ENCODE results near the gene LCNL1. TPM values are rescaled to one million over a fixed set of nuclear protein-coding genes. Genes with fewer than 3 reads are reported as not detected.

The LCNL1 gene
- total and polyA plus RNA-seq, 2 of the 13 experiments (the other 11 are each of a cell fraction or from before 2014, with no cell fraction given), result not detected

DNA sequence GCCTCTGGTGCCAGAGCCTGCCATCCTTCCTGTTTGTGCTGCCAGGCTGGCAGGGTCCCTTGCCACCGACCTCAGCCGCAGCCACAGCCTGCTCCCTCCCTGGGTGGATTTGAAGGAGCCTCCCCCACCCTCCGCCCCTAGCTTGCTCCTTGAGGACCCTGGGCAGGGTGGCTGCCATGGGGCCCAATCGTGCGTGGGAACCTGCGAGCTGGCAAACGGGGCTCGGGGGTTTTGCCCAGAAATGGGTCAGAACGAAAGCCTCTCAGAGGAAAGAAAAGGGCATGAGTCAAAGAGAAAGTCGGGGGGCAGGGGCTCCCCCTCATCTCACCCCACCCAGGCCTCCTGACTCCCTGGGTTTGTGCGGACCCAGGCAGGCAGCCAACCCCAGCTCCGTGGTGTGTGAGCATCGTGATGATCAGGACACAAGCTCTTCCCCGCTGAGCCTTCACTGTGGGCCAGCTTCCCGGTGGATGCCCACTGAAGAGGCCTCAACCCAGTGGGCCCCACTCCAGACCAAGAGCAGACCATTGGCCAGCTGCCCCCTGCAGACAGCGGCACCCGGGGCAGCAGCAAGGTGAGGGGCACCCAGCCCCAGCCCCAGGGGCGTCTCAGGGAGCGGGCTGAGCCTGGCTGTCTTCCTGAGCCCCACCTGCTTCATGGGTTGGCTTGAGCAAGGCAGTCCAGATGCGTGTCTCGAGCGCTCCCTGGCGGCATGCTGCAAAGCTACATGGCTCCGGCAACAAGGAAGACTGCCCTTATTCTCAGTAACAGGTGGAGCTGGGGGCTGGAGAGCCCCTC lies 52.1 kb downstream of the LCNL1 start (continued):
- no peak for TF ChIP-seq ZNF446 (CRISPR knock-in tag; IDR thresholded peaks at IDR 0.05)
- TF ChIP-seq SNAPC2 (CRISPR knock-in tag; IDR thresholded peaks at IDR 0.05), result no peak
- TF ChIP-seq MBNL3 (CRISPR knock-in tag; conservative IDR thresholded peaks at IDR 0.05), result no peak
- TF ChIP-seq SP2 (CRISPR knock-in tag; IDR thresholded peaks at IDR 0.05), result no peak; the same call in 1 of the 2 replicates
- no peak for TF ChIP-seq ZKSCAN1 (IDR thresholded peaks at IDR 0.05; ENCODE audit: low read length)
- no peak for TF ChIP-seq PAWR (CRISPR knock-in tag; IDR thresholded peaks at IDR 0.05; ENCODE audit: borderline replicate concordance)
- TF ChIP-seq XRCC5 (optimal IDR thresholded peaks at IDR 0.05; ENCODE audit: low read length), result peak; percentile 84
- TF ChIP-seq HDAC2 (CRISPR knock-in tag; IDR thresholded peaks at IDR 0.05), result 0 out of 2 replicates have a peak, but pooled peaks have one; percentile 11
- no peak for TF ChIP-seq FOXA1 (IDR thresholded peaks at IDR 0.05)
- peak; percentile 17; the same call in 1 of the 2 replicates for TF ChIP-seq FOXA1 (CRISPR knock-in tag; IDR thresholded peaks at IDR 0.05)
- no peak for TF ChIP-seq ZNF781 (CRISPR knock-in tag; IDR thresholded peaks at IDR 0.05; ENCODE audit: borderline replicate concordance, not compliant biosample characterization)
- TF ChIP-seq EED (CRISPR knock-in tag; IDR thresholded peaks at IDR 0.05), result no peak
- TF ChIP-seq MAZ (IDR thresholded peaks at IDR 0.05; ENCODE audit: borderline replicate concordance, low read depth, low read length), result no peak
- peak; percentile 65; the same call in 1 of the 2 replicates for TF ChIP-seq MAZ (CRISPR knock-in tag; IDR thresholded peaks at IDR 0.05; ENCODE audit: low read depth)
- TF ChIP-seq IRX3 (CRISPR knock-in tag; IDR thresholded peaks at IDR 0.05; ENCODE audit: borderline replicate concordance, low read depth), result no peak
- TF ChIP-seq FOXP1 (IDR thresholded peaks at IDR 0.05), result no peak
- no peak for TF ChIP-seq FOXP1 (CRISPR knock-in tag; IDR thresholded peaks at IDR 0.05)
- no peak for TF ChIP-seq CHCHD3 (CRISPR knock-in tag; IDR thresholded peaks at IDR 0.05)
- TF ChIP-seq ZNF567 (CRISPR knock-in tag; IDR thresholded peaks at IDR 0.05; ENCODE audit: borderline replicate concordance), result 0 out of 2 replicates have a peak, but pooled peaks have one; percentile 29
- TF ChIP-seq, protein P1, sequence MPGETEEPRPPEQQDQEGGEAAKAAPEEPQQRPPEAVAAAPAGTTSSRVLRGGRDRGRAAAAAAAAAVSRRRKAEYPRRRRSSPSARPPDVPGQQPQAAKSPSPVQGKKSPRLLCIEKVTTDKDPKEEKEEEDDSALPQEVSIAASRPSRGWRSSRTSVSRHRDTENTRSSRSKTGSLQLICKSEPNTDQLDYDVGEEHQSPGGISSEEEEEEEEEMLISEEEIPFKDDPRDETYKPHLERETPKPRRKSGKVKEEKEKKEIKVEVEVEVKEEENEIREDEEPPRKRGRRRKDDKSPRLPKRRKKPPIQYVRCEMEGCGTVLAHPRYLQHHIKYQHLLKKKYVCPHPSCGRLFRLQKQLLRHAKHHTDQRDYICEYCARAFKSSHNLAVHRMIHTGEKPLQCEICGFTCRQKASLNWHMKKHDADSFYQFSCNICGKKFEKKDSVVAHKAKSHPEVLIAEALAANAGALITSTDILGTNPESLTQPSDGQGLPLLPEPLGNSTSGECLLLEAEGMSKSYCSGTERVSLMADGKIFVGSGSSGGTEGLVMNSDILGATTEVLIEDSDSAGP (CRISPR knock-in tag; IDR thresholded peaks at IDR 0.05; ENCODE audit: borderline replicate concordance), result peak; percentile 61
- TF ChIP-seq LCORL (IDR thresholded peaks at IDR 0.05), result no peak
- TF ChIP-seq LCORL (CRISPR knock-in tag; IDR thresholded peaks at IDR 0.05), result 0 out of 2 replicates have a peak, but pooled peaks have one; percentile 45
- peak; percentile 28 for TF ChIP-seq HNRNPLL (IDR thresholded peaks at IDR 0.05; ENCODE audit: low read depth, low read length, poor library complexity, severe bottlenecking)
- no peak for TF ChIP-seq SP1 (IDR thresholded peaks at IDR 0.05)
- TF ChIP-seq SP1 (CRISPR knock-in tag; IDR thresholded peaks at IDR 0.05), result 0 out of 2 replicates have a peak, but pooled peaks have one; percentile 5
- TF ChIP-seq CHD2 (IDR thresholded peaks at IDR 0.05; ENCODE audit: low read depth, low read length), result no peak
- no peak for TF ChIP-seq CBX1 (IDR thresholded peaks at IDR 0.05; ENCODE audit: low read depth)
- TF ChIP-seq GFI1 (CRISPR knock-in tag; IDR thresholded peaks at IDR 0.05; ENCODE audit: borderline replicate concordance), result no peak
- TF ChIP-seq ZNF225 (CRISPR knock-in tag; IDR thresholded peaks at IDR 0.05), result peak; percentile 34; the same call in 1 of the 2 replicates
- no peak for TF ChIP-seq ZNF350 (CRISPR knock-in tag; IDR thresholded peaks at IDR 0.05; ENCODE audit: borderline replicate concordance, low read depth)
- 0 out of 2 replicates have a peak, but pooled peaks have one; percentile 19 for TF ChIP-seq SOX5 (CRISPR knock-in tag; IDR thresholded peaks at IDR 0.05; ENCODE audit: borderline replicate concordance)
- TF ChIP-seq FOXC1 (CRISPR knock-in tag; IDR thresholded peaks at IDR 0.05; ENCODE audit: borderline replicate concordance), result 0 out of 2 replicates have a peak, but pooled peaks have one; percentile 50
- no peak for TF ChIP-seq ZNF205 (CRISPR knock-in tag; IDR thresholded peaks at IDR 0.05)
- TF ChIP-seq KDM5B (CRISPR knock-in tag; IDR thresholded peaks at IDR 0.05; ENCODE audit: borderline replicate concordance), result peak; percentile 53; the same call in 1 of the 2 replicates
